NCI-H226 (cell line): ENCODE results near the gene SCO2.
"Not testable (repeated sequence)": the region's sequence is repeated elsewhere in the genome, so short reads cannot be mapped to it uniquely, and the experiment has no call there.

Source experiments
- DNase-seq: peaks from one replicate; pipeline ENCODE4 v3.0.0-alpha.2; 2015

Gene SCO2

GRCh38 chr22:50548921-50549790 lies 23.8 kb upstream of the SCO2 start:
- DNase-seq = no peak

- no peak for DNase-seq
Measured at GRCh38 chr22:50548040-50548920, 22.9 kb upstream of the SCO2 start.

DNA sequence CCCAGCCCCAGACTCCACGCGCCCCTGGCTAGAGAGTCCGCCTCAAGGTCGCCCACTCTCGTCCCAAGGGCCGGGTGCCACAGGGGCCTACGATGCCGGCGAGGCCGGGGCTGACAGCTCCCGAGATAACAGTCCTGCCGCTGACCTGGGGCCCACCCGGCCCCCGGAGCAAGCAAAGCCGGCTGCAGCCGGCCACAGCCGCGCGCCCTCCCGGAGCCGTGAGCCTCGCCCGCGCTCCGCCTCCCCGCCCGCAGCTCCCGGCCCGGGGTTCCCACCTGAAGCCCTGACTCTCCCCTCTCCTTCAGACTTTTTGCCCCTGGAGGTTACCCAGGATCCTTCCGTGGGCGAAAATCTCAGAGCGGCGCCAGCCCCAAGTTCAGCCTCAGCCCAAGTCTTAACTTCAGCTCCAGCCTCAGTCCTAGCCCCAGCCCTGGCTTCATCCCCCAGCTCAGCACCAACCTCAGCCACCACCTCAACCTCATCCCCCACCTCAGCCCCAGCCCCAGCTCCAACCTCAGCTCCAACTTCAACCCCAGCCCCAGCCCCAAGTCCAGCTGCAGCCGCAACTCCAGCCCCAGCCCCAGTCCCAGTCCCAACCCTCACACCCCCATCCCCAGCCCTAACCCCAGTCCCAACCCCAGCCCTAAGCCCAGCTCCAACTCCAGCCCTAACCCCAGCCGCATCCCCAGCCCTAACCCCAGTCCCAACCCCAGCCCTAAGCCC lies 22.0 kb upstream of the SCO2 start:
- DNase-seq = no peak

GRCh38 chr22:50546326-50547262 lies 21.2 kb upstream of the SCO2 start:
- no peak for DNase-seq

- peak; percentile 18 for DNase-seq
Measured at GRCh38 chr22:50545522-50546325, 20.3 kb upstream of the SCO2 start, which contains the start of gene KLHDC7B. Gene KLHDC7B (plus strand): TSS chr22:50545899. CDS start chr22:50546244, 345 bp downstream.

- peak; percentile 63 for DNase-seq
Measured at GRCh38 chr22:50544746-50545253, 19.4 kb upstream of the SCO2 start.

DNA sequence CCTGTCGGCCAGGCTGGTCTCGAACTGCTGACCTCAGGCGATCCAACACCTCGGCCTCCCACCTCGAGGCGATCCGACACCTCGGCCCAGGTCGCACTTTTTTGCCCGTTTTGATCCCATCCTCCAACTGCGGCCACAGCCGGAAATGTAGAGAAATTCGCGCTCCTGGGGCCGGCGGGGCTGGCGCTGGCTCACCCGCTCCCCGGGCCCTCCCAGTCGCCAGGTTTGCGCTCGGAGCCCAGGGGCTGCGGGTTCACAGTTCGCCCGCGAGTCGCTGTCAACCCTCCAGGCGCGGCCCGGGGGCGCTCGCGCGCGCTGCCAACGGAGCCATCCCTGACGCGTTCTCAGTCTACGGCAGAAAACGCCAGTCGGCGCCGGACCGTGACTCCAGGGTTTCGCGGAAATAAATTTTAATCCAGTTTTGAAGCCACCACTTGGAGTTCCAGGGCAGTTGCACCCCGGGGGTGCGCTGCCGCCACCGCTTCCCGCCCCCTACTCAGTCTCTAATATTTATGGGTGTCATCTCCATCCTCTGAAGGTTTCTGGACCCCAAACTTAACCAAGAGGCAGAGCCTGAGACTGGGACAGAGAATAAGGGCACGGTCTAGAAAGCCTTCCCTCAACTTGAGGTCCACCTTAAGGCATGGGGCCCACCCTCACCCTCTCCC lies 18.8 kb upstream of the SCO2 start:
- DNase-seq = peak; percentile 60

- no peak for DNase-seq
Measured at GRCh38 chr22:50542416-50542927, 17.1 kb upstream of the SCO2 start.

GRCh38 chr22:50541667-50542026 lies 16.2 kb upstream of the SCO2 start:
- DNase-seq = peak; percentile 46

DNA sequence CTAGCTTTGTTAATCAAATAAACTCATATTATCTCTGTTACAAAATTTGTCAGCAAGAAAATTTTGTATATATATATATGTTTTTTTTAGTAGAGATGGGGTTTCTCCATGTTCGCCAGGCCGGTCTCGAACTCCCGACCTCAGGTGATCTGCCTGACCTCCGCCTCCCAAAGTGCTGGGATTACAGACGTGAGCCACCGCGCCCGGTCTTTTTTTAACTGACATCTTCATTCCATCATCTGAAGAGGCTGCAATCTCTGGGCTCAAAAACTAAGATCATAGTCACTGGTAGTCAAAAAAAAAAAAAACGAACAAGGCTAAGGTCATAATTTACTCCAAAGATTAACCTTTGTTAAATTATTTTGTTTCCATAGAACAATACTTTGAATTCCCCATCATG lies 15.0 kb upstream of the SCO2 start:
- DNase-seq = no peak

DNA sequence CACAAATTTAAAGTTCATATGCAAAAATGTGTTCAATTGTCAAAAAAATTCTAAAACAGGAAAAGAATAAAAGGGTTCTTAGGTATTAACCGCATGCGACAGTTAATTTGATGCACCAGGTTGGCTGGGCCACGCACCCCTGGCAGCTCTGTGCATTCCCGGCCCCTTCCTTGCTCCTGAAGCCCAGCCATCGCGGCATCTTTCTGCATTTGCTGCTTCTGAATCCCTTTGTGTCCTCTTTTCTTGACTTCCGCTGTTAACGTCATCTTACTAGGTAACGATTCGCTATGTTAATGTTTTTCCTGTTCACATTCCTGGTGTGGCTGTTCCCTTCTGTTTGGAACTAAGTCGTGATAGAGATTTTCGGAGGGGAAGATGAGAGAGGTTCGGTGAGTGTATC lies 12.4 kb upstream of the SCO2 start:
- no peak for DNase-seq

GRCh38 chr22:50536226-50536625 lies 10.8 kb upstream of the SCO2 start:
- no peak for DNase-seq

DNA sequence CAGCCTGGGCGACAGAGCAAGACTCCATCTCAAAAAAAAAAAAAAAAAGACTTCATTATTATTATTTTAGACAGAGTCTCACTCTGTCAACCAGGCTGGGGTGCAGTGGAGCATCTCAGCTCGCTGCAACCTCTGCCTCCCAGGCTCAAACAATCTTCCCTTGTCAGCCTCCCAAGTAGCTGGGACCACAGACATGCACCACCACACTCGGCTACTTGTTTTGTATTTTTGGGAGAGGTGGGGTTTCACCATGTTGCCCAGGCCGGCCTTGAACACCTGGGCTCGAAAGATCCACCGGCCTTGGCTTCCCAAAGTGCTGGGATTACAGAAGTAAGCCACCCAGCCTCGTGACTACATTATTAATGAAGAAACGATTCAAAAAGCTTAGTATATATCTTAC lies 9.7 kb upstream of the SCO2 start:
- DNase-seq = no peak

- not testable (repeated sequence) for DNase-seq
Measured at GRCh38 chr22:50533856-50534711, 8.7 kb upstream of the SCO2 start.

DNA sequence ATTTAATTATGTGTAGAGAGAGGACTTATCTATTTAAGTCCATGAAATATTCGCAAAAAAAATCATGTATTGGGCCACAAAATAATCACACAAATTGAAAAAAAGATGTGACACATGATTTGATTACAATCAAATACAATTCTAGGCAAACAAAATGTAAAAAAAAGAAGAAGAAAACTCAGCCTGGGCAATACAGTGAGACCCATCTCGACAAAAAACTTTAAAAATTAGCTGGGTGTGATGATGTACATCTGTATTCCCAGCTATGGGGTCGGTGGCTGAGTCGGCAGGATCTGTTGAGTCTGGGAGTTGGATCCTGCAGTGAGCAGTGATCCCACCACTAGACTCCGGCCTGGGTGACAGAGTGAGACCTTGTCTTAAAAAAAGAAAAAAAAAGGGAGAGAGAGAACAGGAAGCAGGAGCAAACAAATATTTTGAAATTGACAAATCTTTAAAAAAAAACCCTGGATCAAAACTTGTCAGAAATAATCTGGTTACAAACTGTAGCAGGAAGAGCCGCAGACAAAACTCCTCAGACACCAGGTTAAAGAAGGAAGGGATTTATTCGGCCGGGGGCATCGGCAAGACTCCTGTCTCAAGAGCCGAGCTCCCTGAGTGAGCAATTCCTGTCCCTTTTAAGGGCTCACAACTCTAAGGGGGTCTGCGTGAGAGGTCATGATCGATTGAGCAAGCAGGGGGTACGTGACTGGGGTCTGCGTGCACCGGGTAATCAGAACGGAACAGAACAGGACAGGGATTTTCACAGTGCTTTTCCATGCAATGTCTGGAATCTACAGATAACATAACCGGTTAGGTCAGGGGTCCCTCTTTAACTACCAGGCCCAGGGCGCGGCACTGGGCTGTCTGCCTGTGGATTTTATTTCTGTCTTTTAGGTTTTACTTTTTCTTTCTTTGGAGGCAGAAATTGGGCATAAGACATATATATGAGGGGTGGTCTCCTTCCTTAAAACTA lies 7.7 kb upstream of the SCO2 start:
- DNase-seq = no peak

DNA sequence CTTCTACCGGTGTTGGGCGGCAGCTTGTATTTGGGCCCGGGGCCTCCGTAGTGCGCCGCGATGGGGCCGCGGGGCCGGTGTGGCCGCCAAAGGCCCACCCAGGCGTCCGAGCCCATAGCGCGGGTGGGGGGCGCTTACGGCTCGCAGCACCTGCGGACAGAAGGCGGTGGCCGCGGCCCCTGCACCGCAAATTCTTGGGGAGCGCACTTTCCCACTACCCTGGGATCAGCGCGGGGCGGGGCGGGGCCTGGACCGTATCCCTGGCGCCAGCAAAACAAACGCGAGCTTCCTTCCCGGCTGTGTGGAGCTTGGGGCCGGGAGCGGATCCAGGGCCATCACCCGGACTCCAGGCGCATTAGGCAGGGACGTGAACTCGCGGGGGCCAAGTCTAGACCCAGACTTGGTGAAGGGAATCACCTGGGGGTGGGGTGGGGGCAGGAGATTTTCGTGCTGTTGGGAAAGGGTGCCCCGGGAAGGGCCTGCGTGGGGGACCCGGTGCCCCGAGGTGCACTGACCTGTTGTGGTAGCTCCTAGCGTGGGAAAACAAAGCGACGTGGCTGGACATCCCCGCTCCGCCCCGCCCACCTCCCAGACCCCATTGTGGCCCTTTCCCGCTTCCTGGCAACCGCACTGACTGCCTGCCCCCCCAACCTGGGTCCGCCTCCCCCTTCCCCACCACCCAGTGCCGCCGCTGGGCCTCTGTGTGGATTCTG lies 6.7 kb upstream of the SCO2 start:
- DNase-seq = peak; percentile 49

DNA sequence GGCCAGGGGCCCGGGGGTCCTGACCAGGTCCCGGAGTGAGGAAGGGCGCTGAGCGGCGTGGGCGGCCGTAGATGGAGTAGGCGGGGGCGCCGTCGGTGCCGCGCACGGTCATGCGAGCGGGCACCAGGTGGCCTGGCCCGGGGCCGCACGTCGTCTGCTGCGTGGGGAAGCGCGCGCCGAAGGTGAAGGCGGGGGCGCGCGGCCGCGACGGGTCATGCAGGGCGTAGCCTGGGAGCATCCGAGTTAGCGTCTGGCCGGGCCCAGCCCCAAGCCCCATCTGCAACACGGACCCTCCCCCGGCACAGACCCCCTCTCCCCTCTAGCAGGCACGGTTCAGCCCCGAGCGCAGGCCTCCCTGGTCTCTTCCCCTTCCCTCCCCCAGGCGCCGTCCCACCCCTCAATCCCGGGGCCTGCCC lies 6.2 kb upstream of the SCO2 start:
- DNase-seq = peak; percentile 27
